CD4-positive, alpha-beta memory T cell (primary cell): ENCODE results near the gene MTR. TPM values are rescaled to one million over a fixed set of nuclear protein-coding genes. Genes with fewer than 3 reads are reported as not detected.

ENCODE experiments used
- CTCF ChIA-PET: fragments of 350-600 bp; sonication (Branson Sonifier 250); formaldehyde crosslinking; loops from one replicate; lab custom pipeline; 2021; ENCODE audit warnings: inconsistent platforms; ENCODE audit not compliant: partially characterized antibody; lab: Charles Lee
- POLR2A ChIA-PET: fragments of 350-600 bp; sonication (Branson Sonifier 250); formaldehyde crosslinking; loops from one replicate; lab custom pipeline; 2021; ENCODE audit not compliant: partially characterized antibody; lab: Charles Lee
- DNase-seq, 5 donors: peaks; one replicate each; pipeline versions ENCODE4 v3.0.0 to v3.0.0-alpha.2; 2020 to 2022; ENCODE audit warnings: mixed read lengths in 1 of 5
- H3K27ac ChIP-seq: one replicate; pipeline ENCODE4 v1.7.0; 2013; ENCODE audit warnings: low read depth, low read length
- H3K27me3 ChIP-seq: 2 replicates; pipeline ENCODE4 v1.7.0; 2013; ENCODE audit warnings: mild to moderate bottlenecking, low read length, moderate library complexity; ENCODE audit not compliant: insufficient read depth
- H3K36me3 ChIP-seq: 2 replicates; pipeline ENCODE4 v1.7.0; 2013; ENCODE audit warnings: mild to moderate bottlenecking, low read length, moderate library complexity; ENCODE audit not compliant: insufficient read depth
- H3K4me1 ChIP-seq: 2 replicates; pipeline ENCODE4 v1.7.0; 2013; ENCODE audit warnings: mild to moderate bottlenecking, low read length, moderate library complexity; ENCODE audit not compliant: insufficient read depth
- H3K4me3 ChIP-seq, 2 donors: one replicate each; pipeline ENCODE4 v1.7.0; 2013; ENCODE audit warnings: low read length in 2 of 2, mild to moderate bottlenecking in 1 of 2
- H3K9me3 ChIP-seq, 2 donors: one replicate each; pipeline ENCODE4 v1.7.0; 2013; ENCODE audit warnings: low read length in 2 of 2, control low read depth in 1 of 2; ENCODE audit not compliant: control insufficient read depth in 1 of 2
- H3K27ac Mint-ChIP-seq, 7 donors: one replicate each; pipeline ENCODE4 v1.8.0; 2020 to 2021; ENCODE audit warnings: mixed read lengths in 7 of 7, mild to moderate bottlenecking in 6 of 7, inconsistent platforms in 3 of 7, moderate library complexity in 3 of 7
- H3K27me3 Mint-ChIP-seq, 2 donors: one replicate each; pipeline ENCODE4 v1.8.0; 2020 to 2021; ENCODE audit warnings: mixed read lengths in 2 of 2
- H3K36me3 Mint-ChIP-seq, 2 donors: one replicate each; pipeline ENCODE4 v1.8.0; 2020 to 2021; ENCODE audit warnings: mixed read lengths in 2 of 2, inconsistent platforms in 1 of 2, mild to moderate bottlenecking in 1 of 2
- H3K4me1 Mint-ChIP-seq, 4 donors: one replicate each; pipeline ENCODE4 v1.8.0; 2020 to 2021; ENCODE audit warnings: mixed read lengths in 4 of 4, mild to moderate bottlenecking in 1 of 4
- H3K4me3 Mint-ChIP-seq, 8 donors: one replicate each; pipeline ENCODE4 v1.8.0; 2020 to 2021; ENCODE audit warnings: mixed read lengths in 8 of 8, mild to moderate bottlenecking in 7 of 8, moderate library complexity in 6 of 8, inconsistent platforms in 3 of 8
- H3K9me3 Mint-ChIP-seq, 8 donors: one replicate each; pipeline ENCODE4 v1.8.0; 2020 to 2021; ENCODE audit warnings: mixed read lengths in 8 of 8, mild to moderate bottlenecking in 5 of 8, inconsistent platforms in 3 of 8, moderate library complexity in 1 of 8
- intact Hi-C: fragments of 100-400 bp; cut with micrococcal nuclease; formaldehyde crosslinking; loops from one replicate; pipeline ENCODE4 v1.15.1; 2023
- polyA plus RNA-seq, 2 donors: library from polyadenylated mRNA; unstranded; fragments of 300-500 nt; fragmentation: Illumina TruSeq; gene quantifications; one replicate each; pipeline ENCODE4 v1.2.3, GENCODE V29; 2021
- total RNA-seq, 2 experiments: library from RNA; stranded (reverse); gene quantifications; one replicate each; pipeline ENCODE4 v1.2.3, GENCODE V29; 2021

The MTR gene
- total and polyA plus RNA-seq, 4 experiments from 2014 or later: 5.6 to 71.0 (median 45.5) TPM

DNA sequence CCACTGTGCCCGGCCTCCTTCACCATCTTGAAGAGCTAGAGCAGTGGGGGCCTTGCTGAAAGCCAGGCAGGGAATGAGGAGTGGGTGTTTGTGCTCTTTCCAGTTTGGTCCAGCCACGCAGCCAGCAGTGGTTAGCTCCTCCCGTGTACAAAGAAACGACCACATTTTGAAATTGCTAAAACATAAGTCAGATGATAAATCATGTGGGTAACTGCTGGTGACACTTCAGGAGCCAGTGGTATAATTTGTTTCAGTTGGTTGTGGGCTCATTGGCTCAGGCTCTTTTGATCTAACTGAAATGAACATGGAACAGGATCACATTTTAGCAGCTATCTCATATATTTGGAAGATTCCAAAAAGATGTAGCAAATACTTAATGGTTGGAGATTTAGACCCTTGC, 87.6 kb downstream of the MTR start:
- no peaks in the 10 kb centered on the region for H3K27me3 Mint-ChIP-seq
- H3K9me3 Mint-ChIP-seq: peaks cover 0 to 2% (median 0%) of the 10 kb centered on the region in 8 donors
- H3K36me3 Mint-ChIP-seq: peaks cover 48 to 81% of the 10 kb centered on the region in 2 donors
- Histone ChIP-seq H3K27ac (no peak overlapping the region), H3K27me3 (no peaks in the 10 kb centered on the region), H3K9me3 (no peaks in the 10 kb centered on the region), H3K4me1 (no peaks in the 10 kb centered on the region), H3K36me3 (peaks cover 31% of the 10 kb centered on the region), H3K4me3 (no peak overlapping the region)
- DNase-seq: no peak
- H3K27ac Mint-ChIP-seq: no peak overlapping the region
- ChIA-PET CTCF (interaction anchor here (1.7 kb wide), 1 partner anchor 14 kb away, joined by 5 read pairs; no protein-coding TSS in a partner anchor), POLR2A (no interaction called here)
- no peaks in the 10 kb centered on the region for H3K4me1 Mint-ChIP-seq
- no peak overlapping the region for H3K4me3 Mint-ChIP-seq
- intact Hi-C loops: no loop called here

DNA sequence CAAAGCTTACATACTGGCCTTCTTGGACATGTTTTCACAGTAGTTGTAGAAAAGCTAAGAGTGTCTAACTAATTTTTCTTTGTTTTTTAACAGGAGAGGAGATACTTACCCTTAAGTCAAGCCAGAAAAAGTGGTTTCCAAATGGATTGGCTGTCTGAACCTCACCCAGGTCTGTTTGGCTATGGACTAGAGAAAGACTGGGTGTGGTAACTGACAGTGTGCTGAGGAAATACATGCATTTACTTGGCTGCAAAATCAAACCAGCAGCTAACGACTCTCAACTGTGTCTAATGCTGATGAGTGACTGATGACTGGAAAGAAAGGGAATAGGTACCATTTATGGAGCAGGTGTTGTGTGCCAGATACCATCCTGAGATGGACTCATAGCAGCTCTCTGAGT, 91.1 kb downstream of the MTR start:
- H3K9me3 ChIP-seq: no peaks in the 10 kb centered on the region
- Mint-ChIP-seq H3K9me3 (peaks cover 0 to 2% (median 0%) of the 10 kb centered on the region in 8 donors), H3K27ac (no peak overlapping the region), H3K36me3 (peaks cover 68 to 88% of the 10 kb centered on the region in 2 donors), H3K4me3 (no peak overlapping the region), H3K4me1 (no peaks in the 10 kb centered on the region), H3K27me3 (no peaks in the 10 kb centered on the region)
- intact Hi-C loops: no loop called here
- no peak overlapping the region for H3K4me3 ChIP-seq
- ChIA-PET CTCF (interaction anchor here (1.5 kb wide), 1 partner anchor 17 kb away, joined by 3 read pairs; no protein-coding TSS in a partner anchor), POLR2A (no interaction called here)
- peaks cover 49% of the 10 kb centered on the region for H3K36me3 ChIP-seq
- DNase-seq: no peak
- H3K27ac ChIP-seq: no peak overlapping the region
- H3K4me1 ChIP-seq: no peaks in the 10 kb centered on the region
- no peaks in the 10 kb centered on the region for H3K27me3 ChIP-seq

DNA sequence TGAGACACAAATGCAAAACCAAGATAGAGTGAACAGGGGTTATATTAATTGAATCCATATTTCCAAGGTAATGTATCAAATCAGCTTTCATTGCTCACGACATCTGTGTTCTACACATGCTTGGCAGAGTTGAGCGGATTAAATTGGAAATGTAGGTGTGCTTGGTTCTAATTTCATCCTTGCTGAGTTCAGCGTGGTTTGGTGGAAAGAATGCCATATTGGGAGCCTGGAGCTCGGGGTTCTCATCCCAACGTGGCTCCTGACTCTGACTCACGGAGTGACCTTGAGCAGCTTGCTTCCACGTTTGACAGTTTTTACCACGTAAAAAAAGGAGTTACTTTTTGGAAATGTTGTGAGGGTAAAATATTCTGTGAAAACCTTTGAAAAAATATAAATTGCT, 92.0 kb downstream of the MTR start:
- no peak for DNase-seq
- Mint-ChIP-seq H3K36me3 (peaks cover 77 to 89% of the 10 kb centered on the region in 2 donors), H3K27me3 (no peaks in the 10 kb centered on the region), H3K9me3 (peaks cover 0 to 2% (median 0%) of the 10 kb centered on the region in 8 donors), H3K4me3 (no peak overlapping the region), H3K27ac (peak overlapping the region in 1 of 7 donors; percentile 49), H3K4me1 (no peaks in the 10 kb centered on the region)
- Histone ChIP-seq H3K27me3 (no peaks in the 10 kb centered on the region), H3K36me3 (peaks cover 55% of the 10 kb centered on the region), H3K27ac (no peak overlapping the region), H3K4me1 (no peaks in the 10 kb centered on the region), H3K4me3 (no peak overlapping the region), H3K9me3 (no peaks in the 10 kb centered on the region)
- intact Hi-C loops: no loop called here
- ChIA-PET POLR2A (no interaction called here), CTCF (no interaction called here)

DNA sequence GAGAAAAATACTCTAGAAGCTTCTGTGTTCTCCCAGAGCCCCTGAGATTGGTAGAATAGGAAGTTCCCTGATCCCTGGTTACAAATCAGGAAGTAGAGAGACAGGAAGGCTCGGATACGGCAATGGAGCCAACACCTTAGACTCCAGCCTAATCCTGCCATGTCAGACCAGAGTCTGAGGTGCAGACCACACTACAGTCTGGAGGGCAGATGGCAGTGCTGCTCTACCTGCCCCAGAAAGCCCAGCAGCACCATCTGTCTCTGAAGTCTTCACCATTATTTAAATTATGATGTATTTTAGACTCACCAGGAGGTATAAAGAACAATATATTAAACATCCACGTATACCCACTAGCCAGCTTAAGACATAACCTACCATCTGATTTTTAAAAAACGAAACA, 93.0 kb downstream of the MTR start:
- Mint-ChIP-seq H3K9me3 (no peaks in the 10 kb centered on the region), H3K4me3 (no peak overlapping the region), H3K27ac (no peak overlapping the region), H3K36me3 (peaks cover 82 to 96% of the 10 kb centered on the region in 2 donors), H3K4me1 (no peaks in the 10 kb centered on the region), H3K27me3 (no peaks in the 10 kb centered on the region)
- Histone ChIP-seq H3K27ac (no peak overlapping the region), H3K4me1 (no peaks in the 10 kb centered on the region), H3K9me3 (no peaks in the 10 kb centered on the region), H3K4me3 (no peak overlapping the region), H3K36me3 (peaks cover 60% of the 10 kb centered on the region), H3K27me3 (no peaks in the 10 kb centered on the region)
- ChIA-PET POLR2A (no interaction called here), CTCF (no interaction called here)
- intact Hi-C loops: no loop called here
- no peak for DNase-seq

DNA sequence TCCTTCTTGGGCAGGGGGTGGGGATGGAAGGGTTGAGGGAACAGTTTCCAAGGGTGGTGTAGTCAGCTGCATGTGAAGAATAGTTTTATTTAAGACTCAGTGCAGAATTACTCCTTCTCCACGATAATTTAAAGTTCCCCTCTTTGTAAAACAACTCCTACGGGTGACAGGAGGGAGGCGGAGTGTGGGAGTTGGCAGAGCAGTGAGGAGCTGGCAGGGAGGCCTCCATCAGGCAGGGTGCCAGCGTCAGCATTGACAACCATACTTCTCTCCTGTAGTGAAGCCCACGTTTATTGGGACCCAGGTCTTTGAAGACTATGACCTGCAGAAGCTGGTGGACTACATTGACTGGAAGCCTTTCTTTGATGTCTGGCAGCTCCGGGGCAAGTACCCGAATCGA, 93.8 kb downstream of the MTR start:
- H3K27me3 Mint-ChIP-seq: no peaks in the 10 kb centered on the region
- H3K27ac Mint-ChIP-seq: no peak overlapping the region
- peaks cover 84 to 97% of the 10 kb centered on the region in 2 donors for H3K36me3 Mint-ChIP-seq
- ChIA-PET CTCF (no interaction called here), POLR2A (no interaction called here)
- H3K9me3 Mint-ChIP-seq: no peaks in the 10 kb centered on the region
- Histone ChIP-seq H3K4me1 (no peaks in the 10 kb centered on the region), H3K36me3 (peaks cover 59% of the 10 kb centered on the region), H3K9me3 (no peaks in the 10 kb centered on the region), H3K27ac (no peak overlapping the region), H3K27me3 (no peaks in the 10 kb centered on the region), H3K4me3 (no peak overlapping the region)
- H3K4me1 Mint-ChIP-seq: no peaks in the 10 kb centered on the region
- intact Hi-C loops: no loop called here
- DNase-seq: no peak
- no peak overlapping the region for H3K4me3 Mint-ChIP-seq

DNA sequence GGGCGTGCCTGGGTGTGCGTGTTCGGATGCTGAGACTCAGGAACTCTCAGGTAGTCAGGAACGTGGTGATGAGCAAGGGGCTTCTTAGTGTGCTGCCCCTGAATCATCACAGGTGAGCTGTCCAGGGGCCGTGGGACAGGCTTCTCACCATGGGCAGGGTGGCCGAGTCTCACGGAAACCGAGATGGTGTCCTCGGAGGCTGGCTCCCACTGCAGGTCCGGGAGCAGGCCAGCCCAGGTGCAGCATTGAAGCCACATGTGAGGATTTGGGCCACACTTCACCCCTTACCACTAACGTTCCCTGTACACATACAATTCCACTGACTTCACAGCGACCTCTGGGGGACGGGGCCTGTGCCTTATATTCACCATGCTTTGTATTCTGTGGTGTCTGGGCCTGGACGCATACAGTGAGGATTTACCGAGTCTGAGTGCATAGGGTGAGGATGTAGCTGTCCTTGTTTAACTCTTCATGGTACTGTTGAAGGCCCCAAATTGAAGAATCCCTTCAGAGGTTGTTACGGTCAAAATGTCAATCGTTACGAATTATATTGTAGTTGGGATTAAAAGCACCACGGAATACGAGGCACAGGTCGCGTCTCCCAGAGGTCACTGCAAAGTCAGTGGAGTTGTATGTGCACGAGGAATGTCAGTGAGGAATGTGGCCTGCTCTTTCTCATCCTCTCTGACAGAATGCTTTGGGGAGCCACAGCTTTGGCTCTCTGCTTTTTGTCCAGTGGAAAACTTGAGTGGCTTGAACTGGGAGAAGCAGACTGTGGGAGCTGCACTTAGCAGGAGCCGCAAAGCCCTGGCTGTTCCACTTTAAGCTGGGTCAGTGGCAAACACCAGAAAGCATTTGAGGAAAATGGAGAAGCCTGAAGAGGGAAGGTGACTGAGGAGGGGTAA, 95.3 kb downstream of the MTR start:
- Histone ChIP-seq H3K27ac (no peak overlapping the region), H3K9me3 (no peaks in the 10 kb centered on the region), H3K36me3 (peaks cover 73% of the 10 kb centered on the region), H3K4me1 (no peaks in the 10 kb centered on the region), H3K27me3 (no peaks in the 10 kb centered on the region), H3K4me3 (no peak overlapping the region)
- no peaks in the 10 kb centered on the region for H3K27me3 Mint-ChIP-seq
- POLR2A ChIA-PET: no interaction called here
- DNase-seq: no peak
- intact Hi-C loops: no loop called here
- no peak overlapping the region for H3K27ac Mint-ChIP-seq
- H3K4me3 Mint-ChIP-seq: no peak overlapping the region
- peaks cover 89 to 97% of the 10 kb centered on the region in 2 donors for H3K36me3 Mint-ChIP-seq
- H3K4me1 Mint-ChIP-seq: no peaks in the 10 kb centered on the region
- H3K9me3 Mint-ChIP-seq: no peaks in the 10 kb centered on the region
- CTCF ChIA-PET: no interaction called here

DNA sequence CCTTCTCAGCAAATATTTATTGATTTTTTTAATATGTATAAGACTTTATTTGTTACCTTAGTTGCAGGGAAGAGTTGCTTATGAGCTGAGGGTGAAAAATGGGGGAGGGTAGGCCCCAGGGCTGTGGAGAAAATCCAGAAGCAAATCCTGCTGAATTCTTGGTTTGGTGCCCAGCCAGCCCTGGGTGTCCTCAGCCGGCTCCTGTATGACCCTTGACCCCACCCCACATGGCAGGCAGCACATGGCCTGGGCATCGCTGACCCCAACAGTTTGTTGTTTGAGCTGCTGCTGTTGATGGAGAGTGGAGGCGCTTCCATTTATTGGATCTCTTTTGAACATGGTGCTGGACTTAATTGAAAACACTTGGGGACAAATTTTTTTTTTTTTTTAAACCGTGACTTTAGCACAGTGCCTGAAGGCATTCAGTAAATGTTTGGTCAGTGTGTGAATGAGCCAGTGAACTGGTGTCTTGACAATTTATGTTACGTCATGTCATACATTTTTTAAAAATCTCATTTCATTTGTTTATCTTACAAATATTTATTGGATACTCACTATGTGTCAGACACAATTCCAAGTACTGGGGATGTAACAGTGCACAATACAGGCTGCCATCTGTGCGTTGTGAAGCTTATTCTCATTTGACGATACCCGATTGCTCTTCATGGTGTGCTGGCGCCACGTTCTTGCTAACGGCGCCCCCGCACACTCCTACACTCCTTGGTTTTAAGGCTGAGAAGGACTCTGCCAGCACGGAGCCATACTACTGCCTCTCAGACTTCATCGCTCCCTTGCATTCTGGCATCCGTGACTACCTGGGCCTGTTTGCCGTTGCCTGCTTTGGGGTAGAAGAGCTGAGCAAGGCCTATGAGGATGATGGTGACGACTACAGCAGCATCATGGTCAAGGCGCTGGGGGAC, 98.8 kb downstream of the MTR start:
- H3K27ac Mint-ChIP-seq: peak overlapping the region in 1 of 7 donors; percentile 65

More for the DNA sequence above, 98.8 kb downstream of the MTR start:
- intact Hi-C loops: no loop called here
- H3K4me1 Mint-ChIP-seq: no peaks in the 10 kb centered on the region
- no peaks in the 10 kb centered on the region for H3K27me3 Mint-ChIP-seq
- Histone ChIP-seq H3K36me3 (peaks cover 79% of the 10 kb centered on the region), H3K4me3 (no peak overlapping the region), H3K27me3 (no peaks in the 10 kb centered on the region), H3K4me1 (no peaks in the 10 kb centered on the region), H3K27ac (no peak overlapping the region), H3K9me3 (no peaks in the 10 kb centered on the region)
- H3K4me3 Mint-ChIP-seq: peak overlapping the region in 1 of 8 donors; percentile 52
- peaks cover 0 to 2% (median 0%) of the 10 kb centered on the region in 8 donors for H3K9me3 Mint-ChIP-seq
- no peak for DNase-seq
- H3K36me3 Mint-ChIP-seq: peaks cover 93 to 95% of the 10 kb centered on the region in 2 donors
- POLR2A ChIA-PET: interaction anchor here (0.5 kb wide), 1 partner anchor 761 kb away, joined by 3 read pairs; no protein-coding TSS in a partner anchor
- CTCF ChIA-PET: no interaction called here
